IPS-11a (cell line): ENCODE measurements around the gene COL9A1.

ENCODE experiments used
- H3K4me3 ChIP-seq: one replicate; pipeline ENCODE4 v1.5.1; 2013; ENCODE audit warnings: low read depth, low read length, control low read depth

Gene COL9A1

DNA sequence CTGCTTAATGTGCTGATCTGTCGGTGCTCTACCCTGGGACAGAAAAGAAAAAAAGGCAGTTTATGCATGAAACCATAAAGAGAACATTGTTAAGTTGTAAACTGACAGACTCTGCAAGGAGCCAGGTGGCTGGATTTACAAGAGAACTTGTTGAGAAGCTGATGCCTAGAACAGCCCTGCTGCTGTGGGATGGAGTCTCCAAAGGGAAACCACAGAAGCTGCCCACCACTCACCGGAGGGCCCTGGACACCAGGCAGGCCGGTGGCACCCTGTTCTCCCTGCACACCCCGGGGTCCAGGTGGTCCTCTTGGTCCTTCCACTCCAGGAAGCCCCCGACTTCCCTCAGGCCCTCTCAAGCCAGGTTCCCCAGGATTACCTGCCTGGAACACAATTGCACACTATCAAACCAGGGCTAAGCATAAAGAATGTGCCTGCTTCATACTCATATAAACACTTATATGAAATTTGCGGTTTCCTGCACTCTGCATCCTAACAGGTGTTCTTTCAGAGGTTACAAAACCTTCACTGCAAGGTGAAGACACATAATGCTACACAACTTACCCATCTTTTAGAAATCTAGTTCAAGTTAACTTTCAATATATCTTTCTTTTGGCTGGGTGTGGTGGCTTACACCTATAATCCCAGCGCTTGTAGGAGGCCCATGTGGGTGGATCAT lies 68.2 kb downstream of the COL9A1 start:
- H3K4me3 ChIP-seq = no peak overlapping the region

DNA sequence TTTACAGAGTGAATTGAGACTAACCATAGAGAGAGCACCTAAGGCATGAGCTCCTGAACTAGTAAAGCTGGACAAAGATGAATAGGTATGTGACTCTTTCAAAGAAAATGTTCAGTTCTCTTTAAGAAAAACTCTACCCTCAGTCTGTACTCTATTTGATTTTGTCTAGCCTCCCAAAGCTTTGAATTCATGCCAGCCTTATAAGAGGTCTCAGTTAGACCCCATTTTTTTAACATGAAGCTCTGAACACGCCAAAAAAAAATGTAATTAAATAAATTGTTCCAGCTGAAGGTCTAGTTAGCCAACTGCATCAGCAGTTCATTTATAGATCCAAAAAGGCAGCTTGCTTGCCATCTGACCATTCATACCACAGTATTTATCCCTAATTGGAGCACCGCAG lies 71.6 kb downstream of the COL9A1 start:
- no peak overlapping the region for H3K4me3 ChIP-seq

- no peak overlapping the region for H3K4me3 ChIP-seq
These were observed 77.8 kb downstream of the COL9A1 start for GRCh38 chr6:70225055-70225454.

DNA sequence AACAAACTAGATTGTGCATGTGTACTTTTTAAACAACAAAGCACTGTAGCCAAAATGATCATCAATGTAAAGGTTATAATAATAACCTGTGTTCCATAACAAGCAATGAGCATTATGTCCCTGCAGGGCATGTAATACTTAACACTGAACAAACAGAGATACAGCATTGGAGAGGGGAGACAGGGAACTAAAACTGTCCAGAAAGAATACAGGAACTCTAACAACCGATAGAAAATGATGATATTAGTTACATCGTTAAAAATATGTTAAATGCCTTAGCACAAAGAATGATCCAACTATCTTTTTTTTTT lies 80.5 kb downstream of the COL9A1 start:
- no peak overlapping the region for H3K4me3 ChIP-seq

- no peak overlapping the region for H3K4me3 ChIP-seq
These were observed 81.0 kb downstream of the COL9A1 start for GRCh38 chr6:70221715-70222438.

- no peak overlapping the region for H3K4me3 ChIP-seq
These were observed 81.7 kb downstream of the COL9A1 start for GRCh38 chr6:70221025-70221714.

- H3K4me3 ChIP-seq = no peak overlapping the region
These were observed 82.8 kb downstream of the COL9A1 start for GRCh38 chr6:70219943-70220613.

- no peak overlapping the region for H3K4me3 ChIP-seq
These were observed 86.1 kb downstream of the COL9A1 start for GRCh38 chr6:70216767-70217166.

GRCh38 chr6:70215460-70216108 lies 87.3 kb downstream of the COL9A1 start:
- no peak overlapping the region for H3K4me3 ChIP-seq

DNA sequence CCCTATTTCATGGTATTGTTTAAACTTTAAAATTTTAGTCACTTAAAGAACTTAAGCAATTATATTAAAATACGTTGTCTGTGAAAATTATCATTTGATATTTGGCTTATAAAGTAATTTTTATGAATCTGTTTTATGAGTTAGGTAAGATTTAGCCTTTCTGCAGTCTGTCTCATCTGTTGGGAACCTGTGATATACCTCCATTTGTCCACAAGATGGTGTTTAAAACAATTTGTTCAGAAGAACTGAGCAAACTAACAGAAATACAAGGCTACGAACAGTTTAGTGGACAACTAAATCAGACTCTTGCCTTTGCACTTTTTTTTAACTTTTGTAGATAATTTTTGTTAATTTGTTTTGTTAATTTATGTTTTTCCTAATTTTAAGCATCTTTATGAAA lies 92.4 kb downstream of the COL9A1 start:
- no peak overlapping the region for H3K4me3 ChIP-seq

GRCh38 chr6:70208235-70208790 lies 94.6 kb downstream of the COL9A1 start:
- no peak overlapping the region for H3K4me3 ChIP-seq

GRCh38 chr6:70198785-70199184 lies 104.1 kb downstream of the COL9A1 start:
- H3K4me3 ChIP-seq = no peak overlapping the region

DNA sequence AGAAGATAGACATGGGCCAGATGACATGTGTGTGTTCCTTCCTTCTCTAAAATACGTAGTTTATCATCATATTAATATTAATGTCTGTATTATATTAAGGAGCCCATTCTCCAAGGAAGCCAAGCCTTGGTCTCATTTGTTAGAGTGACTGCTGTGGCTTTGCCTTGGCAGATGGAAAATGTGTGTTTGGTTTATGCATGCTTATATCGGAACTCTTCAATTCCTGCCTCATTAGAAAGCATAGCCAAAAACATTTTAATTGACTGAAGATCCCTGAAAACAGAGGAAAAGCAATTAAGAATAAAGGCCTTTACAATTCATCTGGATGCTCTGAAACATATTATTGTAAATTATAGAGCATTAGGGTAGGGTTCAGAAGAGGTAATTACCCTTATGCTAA lies 106.4 kb downstream of the COL9A1 start:
- H3K4me3 ChIP-seq = no peak overlapping the region

GRCh38 chr6:70194421-70194820 lies 108.5 kb downstream of the COL9A1 start:
- H3K4me3 ChIP-seq = no peak overlapping the region

- no peak overlapping the region for H3K4me3 ChIP-seq
These were observed 114.7 kb downstream of the COL9A1 start for GRCh38 chr6:70188202-70188601.

DNA sequence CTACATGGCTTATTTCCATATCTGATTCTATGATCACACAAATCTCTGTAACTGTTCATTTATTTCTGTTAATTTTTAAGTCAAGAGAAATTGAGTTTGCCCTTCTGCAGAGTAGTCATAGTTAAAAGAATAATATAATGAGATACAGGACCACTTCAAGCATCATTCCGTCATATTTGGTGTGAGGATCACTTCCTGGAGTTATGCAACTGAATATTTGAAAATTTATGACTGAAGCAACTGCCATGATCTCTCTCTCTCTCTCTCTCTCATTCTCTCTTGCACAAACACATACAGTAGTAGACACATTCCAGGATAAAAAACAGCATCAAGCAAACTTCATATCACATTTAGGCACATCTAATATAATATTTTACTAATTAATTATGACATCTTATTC lies 116.4 kb downstream of the COL9A1 start:
- H3K4me3 ChIP-seq = no peak overlapping the region

- H3K4me3 ChIP-seq = no peak overlapping the region
These were observed 118.2 kb downstream of the COL9A1 start for GRCh38 chr6:70184723-70185122.

GRCh38 chr6:70183538-70183937 lies 119.3 kb downstream of the COL9A1 start:
- no peak overlapping the region for H3K4me3 ChIP-seq

- no peak overlapping the region for H3K4me3 ChIP-seq
These were observed 121.8 kb downstream of the COL9A1 start for GRCh38 chr6:70180901-70181599.

GRCh38 chr6:70180183-70180900 lies 122.5 kb downstream of the COL9A1 start:
- H3K4me3 ChIP-seq = no peak overlapping the region
